Testis (tissue), 3 donors: ENCODE results near the gene DHX16. TPM values are rescaled to one million over a fixed set of nuclear protein-coding genes. Genes with fewer than 3 reads are reported as not detected.

Source experiments
- DNase-seq: peaks from one replicate; pipeline ENCODE4 v3.0.0-alpha.2; 2019
- H3K27ac ChIP-seq, 2 donors: fragments of 200-600 bp; sonication (generic); one replicate each; pipeline ENCODE4 v1.5.1; 2019
- H3K27me3 ChIP-seq: fragments of 200-600 bp; sonication (generic); one replicate; pipeline ENCODE4 v1.5.1; 2019
- H3K36me3 ChIP-seq: fragments of 200-600 bp; sonication (generic); one replicate; pipeline ENCODE4 v1.5.1; 2017; ENCODE audit warnings: low read depth; ENCODE audit errors: missing control alignments
- H3K4me1 ChIP-seq: fragments of 200-600 bp; sonication (generic); one replicate; pipeline ENCODE4 v1.5.1; 2019
- H3K4me3 ChIP-seq, 2 donors: fragments of 200-600 bp; sonication (generic); one replicate each; pipeline ENCODE4 v1.5.1; 2017 to 2019
- H3K9me3 ChIP-seq: fragments of 200-600 bp; sonication (generic); one replicate; pipeline ENCODE4 v1.5.1; 2017
- POLR2A ChIP-seq: fragments of 450-650 bp; IDR thresholded peaks from one replicate; pipeline ENCODE4 v1.6.1; 2017; ENCODE audit warnings: antibody characterized with exemption, mild to moderate bottlenecking, moderate library complexity
- WGBS, 2 donors: methylation state at CpG; one replicate each; pipeline ENCODE4 v1.1.5; 2018; 5-methylcytosine and 5-hydroxymethylcytosine counted together
- intact Hi-C: fragments of 100-400 bp; cut with DNase I; formaldehyde crosslinking; loops from one replicate; pipeline ENCODE4 v1.15.1; 2023; ENCODE audit warnings: low total_unique reads
- polyA plus RNA-seq: library from polyadenylated mRNA; stranded (reverse); fragments of 350-450 nt; fragmentation: Illumina TruSeq; extraction: RNeasy Lipid Tissue Mini Kit (QIAGEN cat#74804); gene quantifications from one replicate; pipeline ENCODE4 v1.2.3, GENCODE V29; 2014; ENCODE audit warnings: low read depth, low replicate concordance; ENCODE audit not compliant: insufficient read depth
- total RNA-seq, 2 donors: library from RNA; depleted of rRNA; stranded (reverse); fragments of >200 nt; gene quantifications; one replicate each; pipeline ENCODE4 v1.2.3, GENCODE V29; 2016
- TF ChIP-seq, protein P1 (sequence below), 3 experiments: fragments of 450-650 bp in 2 of 3; fragments of 200-600 bp in 1 of 3; sonication (generic) in 1 of 3; IDR thresholded peaks; one replicate each; pipeline ENCODE4 v1.5.1; 2016 to 2019; ENCODE audit warnings: antibody characterized with exemption in 3 of 3, mild to moderate bottlenecking in 2 of 3, moderate library complexity in 1 of 3

Gene DHX16
- total and polyA plus RNA-seq, 3 donors from 2014 or later, result 68.0 to 109 (median 68.0) TPM

GRCh38 chr6:30707281-30707850 lies 34.6 kb upstream of the DHX16 start:
- intact Hi-C loops, result no loop called here
- 89 to 90% methylated on average over 5 to 6 of the region's 6 CpGs for WGBS, 2 donors
- Histone ChIP-seq H3K9me3 (no peaks in the 10 kb centered on the region), H3K4me1 (no peaks in the 10 kb centered on the region), H3K27me3 (no peaks in the 10 kb centered on the region), H3K4me3 (no peak overlapping the region), H3K27ac (no peak overlapping the region), H3K36me3 (no peaks in the 10 kb centered on the region)
- TF ChIP-seq, protein P1, sequence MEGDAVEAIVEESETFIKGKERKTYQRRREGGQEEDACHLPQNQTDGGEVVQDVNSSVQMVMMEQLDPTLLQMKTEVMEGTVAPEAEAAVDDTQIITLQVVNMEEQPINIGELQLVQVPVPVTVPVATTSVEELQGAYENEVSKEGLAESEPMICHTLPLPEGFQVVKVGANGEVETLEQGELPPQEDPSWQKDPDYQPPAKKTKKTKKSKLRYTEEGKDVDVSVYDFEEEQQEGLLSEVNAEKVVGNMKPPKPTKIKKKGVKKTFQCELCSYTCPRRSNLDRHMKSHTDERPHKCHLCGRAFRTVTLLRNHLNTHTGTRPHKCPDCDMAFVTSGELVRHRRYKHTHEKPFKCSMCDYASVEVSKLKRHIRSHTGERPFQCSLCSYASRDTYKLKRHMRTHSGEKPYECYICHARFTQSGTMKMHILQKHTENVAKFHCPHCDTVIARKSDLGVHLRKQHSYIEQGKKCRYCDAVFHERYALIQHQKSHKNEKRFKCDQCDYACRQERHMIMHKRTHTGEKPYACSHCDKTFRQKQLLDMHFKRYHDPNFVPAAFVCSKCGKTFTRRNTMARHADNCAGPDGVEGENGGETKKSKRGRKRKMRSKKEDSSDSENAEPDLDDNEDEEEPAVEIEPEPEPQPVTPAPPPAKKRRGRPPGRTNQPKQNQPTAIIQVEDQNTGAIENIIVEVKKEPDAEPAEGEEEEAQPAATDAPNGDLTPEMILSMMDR (IDR thresholded peaks at IDR 0.05), result no peak
- TF ChIP-seq POLR2A, result no peak
- no peak for DNase-seq

DNA sequence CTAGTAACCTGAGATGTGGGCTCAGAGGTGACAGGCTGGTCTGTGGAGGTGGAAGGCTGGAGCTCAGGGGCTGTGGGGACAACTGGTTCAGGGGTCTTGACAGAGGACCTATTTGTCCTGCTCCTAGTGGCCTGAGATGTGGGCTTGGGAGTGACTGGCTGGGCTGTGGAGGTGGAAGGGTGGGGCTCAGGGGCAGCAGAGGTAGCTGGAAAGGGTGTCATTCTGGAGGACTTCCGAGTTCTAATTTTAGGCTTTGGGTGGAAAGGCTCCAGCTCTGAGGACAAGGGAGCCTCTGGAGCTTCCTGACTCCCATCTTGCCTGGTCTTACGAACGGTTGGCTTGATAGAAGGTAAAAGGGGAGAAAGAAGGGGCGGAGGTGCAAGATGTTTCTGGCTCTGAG lies 32.8 kb upstream of the DHX16 start:
- H3K4me1 ChIP-seq, result no peaks in the 10 kb centered on the region
- WGBS, 2 donors, result 79 to 87% methylated on average over 4 of the region's 4 CpGs
- H3K4me3 ChIP-seq, result no peak overlapping the region
- H3K9me3 ChIP-seq, result no peaks in the 10 kb centered on the region
- no peaks in the 10 kb centered on the region for H3K36me3 ChIP-seq
- H3K27me3 ChIP-seq, result no peaks in the 10 kb centered on the region
- intact Hi-C loops, result no loop called here
- H3K27ac ChIP-seq, result no peak overlapping the region
- DNase-seq, result no peak
- TF ChIP-seq, protein P1 (IDR thresholded peaks at IDR 0.05), result no peak
- no peak for TF ChIP-seq POLR2A

GRCh38 chr6:30703821-30704220 lies 31.0 kb upstream of the DHX16 start:
- Histone ChIP-seq H3K36me3 (no peaks in the 10 kb centered on the region), H3K4me1 (no peaks in the 10 kb centered on the region), H3K27ac (no peak overlapping the region), H3K27me3 (no peaks in the 10 kb centered on the region), H3K9me3 (no peaks in the 10 kb centered on the region), H3K4me3 (no peak overlapping the region)
- intact Hi-C loops, result no loop called here
- 96 to 100% methylated on average over 4 of the region's 4 CpGs for WGBS, 2 donors
- DNase-seq, result no peak
- TF ChIP-seq POLR2A, result no peak
- TF ChIP-seq, protein P1 (IDR thresholded peaks at IDR 0.05), result no peak

DNA sequence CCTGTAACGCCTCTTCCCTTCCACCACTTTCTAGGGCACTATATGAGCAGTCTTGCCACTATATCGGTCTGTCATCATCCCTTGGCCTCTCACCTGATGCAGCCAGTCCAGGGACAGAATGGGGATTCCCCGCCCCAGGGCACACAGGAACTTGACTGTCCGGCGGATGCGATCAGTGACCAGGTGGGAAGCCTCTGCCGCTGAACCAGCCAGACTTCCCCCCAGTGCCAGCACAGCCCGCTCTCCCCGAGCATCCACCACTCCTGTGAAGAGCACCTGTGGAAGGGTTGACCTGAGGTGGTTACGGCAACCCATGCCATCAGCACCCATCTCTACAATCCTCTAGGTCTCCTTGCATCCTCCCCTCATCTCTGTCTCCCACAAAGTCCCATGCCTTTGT lies 30.2 kb upstream of the DHX16 start:
- Histone ChIP-seq H3K4me1 (no peaks in the 10 kb centered on the region), H3K27ac (no peak overlapping the region), H3K4me3 (no peak overlapping the region), H3K27me3 (no peaks in the 10 kb centered on the region), H3K9me3 (no peaks in the 10 kb centered on the region), H3K36me3 (no peaks in the 10 kb centered on the region)
- no peak for DNase-seq
- intact Hi-C loops, result no loop called here
- TF ChIP-seq POLR2A, result no peak
- TF ChIP-seq, protein P1 (IDR thresholded peaks at IDR 0.05), result no peak
- 95% methylated on average over 6 to 10 of the region's 10 CpGs for WGBS, 2 donors

GRCh38 chr6:30700340-30700739 lies 27.5 kb upstream of the DHX16 start:
- Histone ChIP-seq H3K9me3 (no peaks in the 10 kb centered on the region), H3K4me3 (no peak overlapping the region), H3K27ac (no peak overlapping the region), H3K36me3 (no peaks in the 10 kb centered on the region), H3K4me1 (no peaks in the 10 kb centered on the region), H3K27me3 (no peaks in the 10 kb centered on the region)
- no peak for DNase-seq
- intact Hi-C loops, result no loop called here
- TF ChIP-seq, protein P1 (IDR thresholded peaks at IDR 0.05), result no peak
- no peak for TF ChIP-seq POLR2A
- WGBS, 2 donors, result 67 to 79% methylated on average over 4 of the region's 4 CpGs
